DND-41 (cell line): ENCODE measurements around the gene CEMIP.

ENCODE experiments used
- ATAC-seq: fragments of 200-7000 bp; cut with Tn5 transposase; 3 replicates; pipeline ENCODE4 v1.9.1; 2021; ENCODE audit warnings: low read depth; ENCODE audit not compliant: insufficient read depth
- DNase-seq: peaks from one replicate; pipeline ENCODE4 v3.0.0-alpha.2; 2020
- H2AFZ ChIP-seq: 2 replicates; pipeline ENCODE4 v1.6.0; 2012; ENCODE audit warnings: low read depth, low read length
- H3K27ac ChIP-seq: 2 replicates; pipeline ENCODE4 v1.5.1; 2012; ENCODE audit warnings: low read length, inconsistent platforms
- H3K27me3 ChIP-seq: fragments of 200-600 bp; sonication (generic); 2 replicates; pipeline ENCODE4 v1.6.0; 2012; ENCODE audit warnings: low read length, mild to moderate bottlenecking, inconsistent platforms; ENCODE audit not compliant: insufficient read depth, poor library complexity
- H3K36me3 ChIP-seq: 2 replicates; pipeline ENCODE4 v1.5.1; 2012; ENCODE audit warnings: low read length, inconsistent platforms; ENCODE audit not compliant: insufficient read depth
- H3K4me1 ChIP-seq: 2 replicates; pipeline ENCODE4 v1.5.1; 2012; ENCODE audit warnings: mild to moderate bottlenecking, low read length; ENCODE audit not compliant: insufficient read depth
- H3K4me2 ChIP-seq: 2 replicates; pipeline ENCODE4 v1.6.0; 2012; ENCODE audit warnings: mild to moderate bottlenecking, moderate library complexity, low read length, inconsistent platforms; ENCODE audit not compliant: insufficient read depth
- H3K4me3 ChIP-seq, 2 experiments: fragments of 200-600 bp in 1 of 2; shearing (Covaris generic) in 1 of 2; 2 replicates each; pipeline ENCODE4 v1.5.1; 2012 to 2016; ENCODE audit warnings: inconsistent platforms in 2 of 2, low read length in 2 of 2, mild to moderate bottlenecking in 2 of 2, low read depth in 1 of 2, moderate library complexity in 1 of 2
- H3K79me2 ChIP-seq: 2 replicates; pipeline ENCODE4 v1.6.0; 2012; ENCODE audit warnings: low read length, inconsistent platforms; ENCODE audit not compliant: insufficient read depth
- H3K9ac ChIP-seq: 2 replicates; pipeline ENCODE4 v1.6.0; 2012; ENCODE audit warnings: low read depth, mild to moderate bottlenecking, inconsistent platforms, low read length, moderate library complexity
- H3K9me3 ChIP-seq: 2 replicates; pipeline ENCODE4 v1.5.1; 2012; ENCODE audit warnings: low read length, moderate library complexity, mild to moderate bottlenecking, inconsistent platforms; ENCODE audit not compliant: insufficient read depth, severe bottlenecking
- H4K20me1 ChIP-seq: 2 replicates; pipeline ENCODE4 v1.6.0; 2012; ENCODE audit warnings: low read length; ENCODE audit not compliant: insufficient read depth
- CTCF ChIP-seq: IDR thresholded peaks from 2 replicates; pipeline ENCODE4 v1.5.1; 2012; ENCODE audit warnings: borderline replicate concordance, low read length, moderate library complexity, mild to moderate bottlenecking; ENCODE audit not compliant: poor library complexity, severe bottlenecking; ENCODE audit errors: extremely low read depth
- EZH2 ChIP-seq: IDR thresholded peaks from 3 replicates; pipeline ENCODE4 v1.6.1; 2012; ENCODE audit warnings: borderline replicate concordance, low read depth, mild to moderate bottlenecking, moderate library complexity, low read length, inconsistent platforms; ENCODE audit not compliant: severe bottlenecking

The CEMIP gene

GRCh38 chr15:80984856-80985255 is 205.7 kb downstream of the CEMIP start:
- TF ChIP-seq CTCF: no peak
- Histone ChIP-seq H3K9ac (no peak overlapping the region), H3K4me2 (no peak overlapping the region), H3K4me1 (peaks cover 27% of the 10 kb centered on the region), H3K79me2 (peaks cover 76% of the 10 kb centered on the region), H3K4me3 (no peak overlapping the region), H3K9me3 (no peaks in the 10 kb centered on the region), H3K27ac (no peak overlapping the region), H3K36me3 (peaks cover 29% of the 10 kb centered on the region), H2AFZ (no peak overlapping the region), H4K20me1 (peaks cover 25% of the 10 kb centered on the region; the same call in 1 of the 2 replicates), H3K27me3 (no peaks in the 10 kb centered on the region)
- ATAC-seq: no peak
- no peak for DNase-seq

- DNase-seq: no peak
- Histone ChIP-seq H4K20me1 (peaks cover 24% of the 10 kb centered on the region; the same call in 1 of the 2 replicates), H3K27me3 (no peaks in the 10 kb centered on the region), H3K4me2 (no peak overlapping the region), H3K9ac (no peak overlapping the region), H3K9me3 (no peaks in the 10 kb centered on the region), H2AFZ (no peak overlapping the region), H3K4me3 (no peak overlapping the region), H3K79me2 (peaks cover 74% of the 10 kb centered on the region), H3K4me1 (peaks cover 38% of the 10 kb centered on the region), H3K27ac (no peak overlapping the region), H3K36me3 (peaks cover 20% of the 10 kb centered on the region)
- ATAC-seq: no peak
- TF ChIP-seq EZH2 (no peak), CTCF (no peak)
Measured at GRCh38 chr15:80985981-80986380, 206.8 kb downstream of the CEMIP start.

- Histone ChIP-seq H3K27me3 (no peaks in the 10 kb centered on the region), H3K9me3 (no peaks in the 10 kb centered on the region), H3K79me2 (peaks cover 74% of the 10 kb centered on the region), H3K4me2 (peak overlapping the region; percentile 93; the same call in 1 of the 2 replicates), H3K27ac (no peak overlapping the region), H3K4me3 (no peak overlapping the region), H4K20me1 (peaks cover 24% of the 10 kb centered on the region; the same call in 1 of the 2 replicates), H3K4me1 (peaks cover 41% of the 10 kb centered on the region), H2AFZ (no peak overlapping the region), H3K36me3 (peaks cover 20% of the 10 kb centered on the region), H3K9ac (peak overlapping the region; percentile 27; the same call in 1 of the 2 replicates)
- ATAC-seq (no peak), DNase-seq (no peak)
- TF ChIP-seq CTCF (no peak), EZH2 (no peak)
Measured at GRCh38 chr15:80986487-80986886, 207.3 kb downstream of the CEMIP start.
